ENCODE results near the gene ECEL1.

The ECEL1 gene

DNA sequence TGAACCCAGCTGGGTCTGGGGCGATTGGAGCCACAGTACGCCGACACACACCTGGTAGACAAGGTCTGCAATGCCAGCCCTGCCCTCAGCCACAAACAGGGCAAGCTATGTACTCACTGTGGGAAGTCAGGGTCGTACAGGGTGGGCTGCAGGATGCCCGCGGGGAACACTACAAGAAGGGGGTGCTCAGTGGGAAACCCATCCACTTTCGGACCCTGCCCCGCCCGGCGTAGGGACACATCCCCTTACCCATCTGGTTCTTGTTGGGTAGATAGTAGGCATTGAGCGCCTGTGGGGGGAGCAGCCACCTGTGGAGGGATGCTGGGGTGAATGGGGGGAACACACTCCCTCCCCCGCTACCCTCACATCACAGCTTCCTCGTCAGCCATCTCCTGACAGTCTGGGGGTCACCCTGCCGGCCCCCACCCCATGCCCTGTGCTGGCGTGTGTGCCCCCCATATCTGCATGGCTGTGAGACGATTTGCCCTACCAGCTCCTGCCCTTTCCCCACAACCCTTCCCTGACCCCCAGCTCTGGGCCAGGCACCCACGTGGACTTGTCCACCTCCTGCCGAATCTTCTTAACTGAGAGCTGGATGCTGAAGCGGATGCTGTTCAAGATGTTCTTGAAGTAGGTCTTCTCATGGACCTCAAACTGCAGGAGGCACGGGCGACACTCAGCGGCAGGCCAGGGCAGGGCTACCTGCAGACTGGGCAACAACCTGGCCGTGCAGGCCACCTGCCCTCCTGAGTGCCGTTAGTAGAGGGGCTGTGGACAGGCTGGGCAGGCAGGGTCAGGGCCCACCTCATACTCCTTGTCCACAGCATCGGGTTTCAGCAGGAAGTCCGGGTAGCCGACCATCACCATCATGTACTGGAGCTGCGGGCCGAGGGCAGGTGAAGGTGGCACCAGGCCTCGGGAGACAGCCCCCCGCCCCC lies 5.1 kb downstream of the ECEL1 start:
- DNase-seq = no peak

- DNase-seq = no peak
Measured at GRCh38 chr2:232481322-232482140, 6.1 kb downstream of the ECEL1 start.

DNA sequence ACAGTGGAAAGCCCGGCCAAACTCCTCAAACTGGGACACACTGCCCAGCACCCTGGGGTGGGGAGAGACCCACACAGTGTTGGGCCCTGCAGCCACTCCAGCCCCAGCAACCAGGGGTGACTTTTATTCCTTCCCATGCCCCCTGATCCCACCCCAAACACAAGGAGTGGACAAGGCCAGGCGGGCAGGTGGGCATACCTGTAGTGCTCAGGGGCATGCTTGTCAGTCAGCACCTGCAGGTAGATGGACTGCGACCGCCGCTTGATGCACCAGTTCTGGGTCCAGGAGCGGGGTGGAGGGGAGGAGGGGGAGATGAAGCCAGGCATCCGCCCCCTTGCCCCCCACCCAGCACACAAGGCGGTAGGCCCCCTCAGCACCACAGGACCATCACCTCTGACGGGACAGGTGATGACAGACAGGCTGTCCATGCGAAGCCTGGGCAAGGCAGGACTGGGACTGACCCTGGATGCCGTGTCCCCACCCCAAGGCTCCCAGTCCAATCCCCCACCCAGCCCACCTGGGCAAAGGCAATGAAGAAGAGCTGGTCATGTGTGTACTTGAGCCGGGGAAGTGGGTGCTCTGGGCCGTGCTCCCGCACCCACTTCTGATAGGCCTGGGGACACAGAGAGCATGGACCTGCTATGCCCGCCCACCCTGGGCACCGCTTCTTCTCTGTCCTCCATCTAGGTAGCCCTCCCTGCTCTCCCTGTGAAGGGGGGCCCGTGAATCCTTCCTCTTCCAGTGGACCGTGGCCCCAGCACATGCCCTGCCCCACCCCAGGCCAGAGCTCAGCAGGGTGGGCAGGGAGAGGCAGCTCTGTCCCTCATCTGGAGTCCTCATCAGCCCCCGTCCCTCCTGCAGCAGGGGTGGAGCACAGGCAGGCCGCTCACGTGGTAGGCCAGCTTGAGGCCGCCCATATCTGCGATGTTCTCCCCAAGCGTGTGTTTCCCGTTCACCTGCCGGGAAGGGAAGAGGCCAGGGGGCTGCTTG lies 7.1 kb downstream of the ECEL1 start:
- DNase-seq = no peak

DNA sequence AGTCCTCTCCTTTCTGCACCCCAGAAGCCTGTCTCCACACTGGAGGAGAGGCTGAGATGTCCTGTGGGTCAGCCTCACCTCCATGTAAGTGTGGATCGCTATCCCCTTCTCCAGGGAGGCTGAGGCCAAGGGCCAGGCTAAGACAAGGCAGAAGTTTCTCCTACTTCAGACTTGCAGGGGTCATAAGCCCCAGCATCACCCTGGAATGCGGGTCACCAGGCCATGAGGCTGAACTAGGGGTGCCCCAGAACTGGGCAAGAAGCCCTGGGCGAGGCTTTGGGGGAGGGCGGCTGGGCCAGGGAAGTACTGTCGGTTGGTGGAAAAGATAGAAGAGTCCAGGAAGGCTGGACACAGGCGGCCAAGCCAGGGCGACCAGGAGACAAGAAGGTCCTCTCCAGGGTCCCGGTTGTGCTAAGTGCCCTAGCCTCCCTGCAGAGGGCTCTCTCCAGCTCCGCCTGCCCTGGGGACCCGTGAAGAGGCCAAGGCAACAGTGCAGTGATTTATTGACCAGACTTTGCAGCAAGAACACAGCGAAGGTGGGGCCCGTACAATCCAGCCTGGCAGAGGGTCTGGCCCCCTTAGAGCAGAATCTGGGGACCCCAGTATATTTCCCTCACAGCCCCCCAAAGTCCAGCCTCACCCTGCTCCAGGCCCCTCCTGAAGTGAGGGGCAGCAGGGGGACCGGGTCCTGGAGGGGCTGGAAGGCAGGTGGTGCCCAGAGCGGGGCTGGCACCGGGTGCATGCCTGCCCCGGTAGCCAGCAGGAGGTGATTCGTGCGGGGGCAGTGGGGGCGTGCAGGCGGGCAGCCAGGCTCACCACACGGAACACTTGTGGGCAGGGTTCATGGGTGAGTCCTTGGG lies 8.1 kb downstream of the ECEL1 start:
- DNase-seq = no peak

DNA sequence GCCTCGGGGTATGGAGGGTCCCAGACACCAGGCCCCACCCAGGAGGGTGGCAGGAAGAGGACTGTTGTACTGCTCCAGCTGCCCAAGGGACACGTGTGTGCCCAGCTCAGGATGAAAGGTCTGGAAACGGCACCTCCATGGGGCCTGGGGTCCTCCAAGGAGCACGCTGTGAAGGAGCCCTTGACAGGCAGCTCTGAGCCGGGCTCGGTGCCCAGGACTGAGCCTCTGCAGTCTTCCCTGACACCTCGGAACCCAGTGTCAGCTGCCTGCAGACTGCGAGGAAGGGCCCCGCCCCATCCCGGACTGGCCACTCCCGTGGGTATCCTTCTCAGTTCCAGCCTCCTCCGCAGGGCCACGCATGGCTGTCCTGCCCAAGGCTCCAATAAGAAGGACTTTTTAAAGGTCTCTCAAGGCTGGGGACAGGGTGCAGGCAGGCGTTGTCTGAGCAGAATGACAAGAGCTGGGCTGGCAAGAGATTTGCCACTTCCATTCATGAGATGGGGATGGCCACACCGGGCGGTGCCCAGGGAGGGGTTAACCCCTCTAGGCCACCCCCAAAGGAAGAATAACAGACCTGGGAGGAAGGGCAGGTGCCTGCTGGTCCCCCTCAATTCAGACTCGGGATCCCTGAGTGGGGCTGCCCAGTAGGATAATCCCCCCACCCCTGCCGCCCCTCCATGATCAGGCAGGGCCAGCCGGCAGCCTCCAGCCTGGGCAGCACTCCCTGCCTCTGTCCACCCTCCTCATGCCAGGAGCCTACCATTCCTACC lies 8.9 kb downstream of the ECEL1 start:
- DNase-seq = no peak

DNA sequence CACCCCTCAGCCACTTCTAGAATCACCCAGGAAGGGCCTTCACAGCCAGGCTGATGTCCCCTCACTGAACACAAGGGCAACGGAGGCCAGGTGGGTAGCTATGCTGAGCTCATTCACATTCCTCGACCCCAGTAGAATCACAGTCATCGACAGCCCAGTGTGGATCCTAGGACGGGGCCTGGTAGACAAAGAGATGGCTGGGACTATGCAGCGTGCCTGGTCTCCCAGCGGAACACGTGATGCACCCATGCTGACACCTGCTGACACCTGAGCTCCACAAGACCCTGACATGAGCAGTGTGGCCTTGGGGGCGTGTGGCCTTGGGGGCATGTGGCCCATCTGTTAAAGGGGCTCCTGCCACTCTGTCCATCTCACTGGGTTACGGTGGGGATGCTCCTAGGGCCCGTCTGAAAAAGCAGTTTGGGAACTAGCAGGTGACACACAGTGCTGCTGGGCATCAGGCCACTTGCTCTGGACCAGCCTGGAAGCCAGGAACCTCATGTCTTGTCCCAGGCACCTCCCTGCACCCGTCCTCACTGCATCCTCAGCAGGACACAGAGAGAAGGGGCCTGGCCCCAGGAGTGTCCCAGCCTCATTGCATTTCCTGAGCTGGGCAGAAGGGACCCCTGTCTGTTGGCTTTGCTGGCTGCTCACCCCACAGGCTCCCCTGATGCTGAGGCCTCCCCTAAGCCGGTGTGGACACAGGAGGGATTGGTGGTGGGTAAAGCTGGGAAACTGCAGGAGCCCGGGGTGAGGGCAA lies 9.7 kb downstream of the ECEL1 start:
- no peak for DNase-seq

DNA sequence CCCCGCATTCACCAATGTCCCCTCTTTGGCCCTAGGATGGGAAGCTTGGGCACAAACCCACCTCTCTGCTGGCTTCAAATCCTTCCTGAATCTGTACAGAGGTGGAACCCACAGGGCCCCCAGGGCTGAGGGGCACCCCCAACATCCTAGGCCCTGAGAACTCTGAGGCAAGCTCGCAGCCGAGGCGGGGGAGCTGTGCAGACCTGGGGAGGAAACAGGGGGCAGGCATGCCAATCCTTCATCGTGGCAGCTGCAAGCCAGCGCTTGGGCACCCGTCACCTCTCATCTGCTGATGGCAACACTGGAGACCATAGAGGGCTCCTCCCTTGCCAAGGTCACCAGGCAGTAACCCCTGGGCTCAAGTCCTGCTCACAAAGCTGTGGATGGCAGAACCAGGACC lies 10.8 kb downstream of the ECEL1 start:
- DNase-seq = no peak

- no peak for DNase-seq
Measured at GRCh38 chr2:232476045-232476444, 11.6 kb downstream of the ECEL1 start.

- DNase-seq = no peak
Measured at GRCh38 chr2:232473467-232473890, 14.2 kb downstream of the ECEL1 start.

DNA sequence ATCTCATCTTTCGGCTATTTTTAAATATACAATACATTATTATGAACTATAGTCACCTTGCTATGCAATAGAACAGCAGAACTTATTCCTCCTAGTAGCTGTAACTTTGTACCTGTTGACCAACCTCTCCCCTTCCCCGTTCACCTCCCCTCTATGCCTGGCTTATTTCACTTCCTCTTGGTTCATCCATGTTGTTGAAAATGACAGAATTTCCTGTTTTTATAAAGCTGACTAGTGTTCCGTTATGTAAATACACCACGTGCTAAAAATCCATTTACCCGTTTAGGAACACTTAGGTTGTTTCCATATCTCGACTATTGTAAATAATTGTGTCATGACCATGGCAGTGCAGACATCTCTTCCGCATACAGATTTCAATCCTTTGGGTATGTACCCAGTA lies 21.4 kb downstream of the ECEL1 start:
- DNase-seq = no peak

DNA sequence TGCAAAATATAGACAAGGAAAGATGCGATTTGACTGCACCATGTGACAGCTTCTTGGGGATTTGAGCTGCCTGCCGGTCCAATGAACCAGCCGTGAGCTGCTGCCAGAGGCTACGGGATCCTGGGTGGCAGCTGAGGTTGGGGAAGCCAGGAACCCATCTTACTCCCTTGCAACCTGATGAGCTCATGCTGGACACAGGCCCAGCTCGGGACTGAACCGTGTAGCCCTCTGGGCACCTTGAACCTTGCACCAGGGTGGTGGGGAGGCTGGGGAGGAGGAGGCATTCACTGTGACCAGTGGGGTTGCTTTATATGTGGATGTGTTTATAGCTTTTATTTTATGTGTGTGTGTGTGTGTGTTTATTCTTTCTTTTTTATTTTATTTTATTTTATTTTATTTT lies 22.6 kb downstream of the ECEL1 start:
- no peak for DNase-seq

- no peak for DNase-seq
Measured at GRCh38 chr2:232464544-232464885, 23.1 kb downstream of the ECEL1 start.

- no peak for DNase-seq
Measured at GRCh38 chr2:232463701-232464543, 23.7 kb downstream of the ECEL1 start.

- no peak for DNase-seq
Measured at GRCh38 chr2:232460171-232460570, 27.5 kb downstream of the ECEL1 start.

DNA sequence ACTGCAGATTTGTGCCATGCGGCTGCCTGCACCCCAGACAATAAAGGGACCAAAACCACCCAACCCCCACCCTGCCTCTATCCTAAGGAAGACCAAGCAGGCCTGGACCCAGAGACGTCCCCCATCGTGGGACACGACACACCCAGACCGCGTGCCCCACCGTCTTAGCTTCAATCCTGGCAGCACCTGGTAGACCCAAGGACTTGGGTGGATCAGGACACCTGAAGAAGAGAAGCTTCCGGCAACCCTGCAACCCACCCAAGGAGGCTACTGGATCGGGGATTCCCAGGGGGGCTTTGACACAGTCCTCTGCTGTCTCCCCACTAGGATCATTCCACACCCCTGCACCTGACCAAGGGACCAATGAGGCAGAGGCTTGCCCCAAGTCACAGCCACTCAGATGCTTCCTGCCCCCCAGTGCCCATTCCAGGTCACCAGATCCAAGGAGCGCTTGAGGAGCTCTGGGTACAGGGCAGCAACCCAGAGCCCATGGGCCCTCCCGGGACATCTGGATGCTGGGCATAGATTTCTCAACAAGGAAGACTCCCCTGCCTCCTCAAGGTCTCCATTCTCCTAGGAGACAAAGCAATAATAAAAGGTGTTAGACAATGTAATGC lies 28.1 kb downstream of the ECEL1 start:
- no peak for DNase-seq

DNA sequence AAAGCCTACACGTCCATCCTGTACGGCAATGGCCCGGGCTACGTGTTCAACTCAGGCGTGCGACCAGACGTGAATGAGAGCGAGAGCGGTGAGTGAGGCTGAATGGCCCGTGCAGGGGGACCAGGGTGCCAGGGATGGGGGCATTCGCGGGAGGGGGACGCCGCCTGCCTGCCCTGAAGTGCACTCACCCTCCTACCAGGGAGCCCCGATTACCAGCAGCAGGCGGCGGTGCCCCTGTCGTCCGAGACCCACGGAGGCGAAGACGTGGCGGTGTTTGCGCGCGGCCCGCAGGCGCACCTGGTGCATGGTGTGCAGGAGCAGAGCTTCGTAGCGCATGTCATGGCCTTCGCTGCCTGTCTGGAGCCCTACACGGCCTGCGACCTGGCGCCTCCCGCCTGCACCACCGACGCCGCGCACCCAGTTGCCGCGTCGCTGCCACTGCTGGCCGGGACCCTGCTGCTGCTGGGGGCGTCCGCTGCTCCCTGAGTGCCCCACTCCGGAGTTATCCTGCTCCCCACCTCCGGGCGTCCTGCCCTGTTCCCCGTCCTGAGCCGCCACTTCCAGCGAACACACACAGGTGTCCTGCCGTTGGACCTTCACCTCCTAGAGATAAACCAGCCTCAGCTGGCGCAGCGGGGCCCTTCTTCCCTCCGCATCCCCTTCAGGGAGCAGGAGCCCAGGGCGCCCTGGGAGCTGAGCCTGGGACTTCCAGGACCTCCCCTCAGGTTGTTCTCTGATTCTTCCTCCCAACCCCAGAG lies 28.8 kb downstream of the ECEL1 start:
- no peak for DNase-seq

GRCh38 chr2:232458051-232458660 lies 29.5 kb downstream of the ECEL1 start:
- no peak for DNase-seq

Data from hippocampal formation (tissue), 2 donors.